ENCODE measurements around the gene MYB.

- TF ChIP-seq GATA2 (IDR thresholded peaks at IDR 0.05; ENCODE audit: low read depth, low read length) = no peak
- no peak for TF ChIP-seq GATA3 (IDR thresholded peaks at IDR 0.05; ENCODE audit: low read depth, low read length)
Measured at GRCh38 chr6:135186255-135186654, 5.1 kb downstream of the MYB start.

Data from SH-SY5Y (cell line).